ENCODE results near the gene DECR2.

DECR2 gene

GRCh38 chr16:454397-454940 is 52.8 kb downstream of the DECR2 start:
- no peak for DNase-seq
- no peak overlapping the region for H3K4ac ChIP-seq (ENCODE audit: low read depth in 1 of 2, low read length in 2 of 2)
- no peak overlapping the region for H2BK5ac ChIP-seq (ENCODE audit: low read depth, low read length, poor library complexity, severe bottlenecking)
- H4K91ac ChIP-seq (ENCODE audit: low read length), result no peak overlapping the region
- H2BK120ac ChIP-seq (ENCODE audit: low read depth, low read length), result no peak overlapping the region
- 95% methylated on average over 13 of the region's 13 CpGs for WGBS
- no peak overlapping the region for H2BK12ac ChIP-seq (ENCODE audit: low read length in 2 of 2)
- H3K18ac ChIP-seq (ENCODE audit: low read depth in 1 of 2, low read length in 2 of 2), result no peak overlapping the region
- H3K9ac ChIP-seq (ENCODE audit: low read length), result no peak overlapping the region
- H2AFZ ChIP-seq (ENCODE audit: low read depth, low read length), result no peak overlapping the region
- no peaks in the 10 kb centered on the region for H3K9me3 ChIP-seq (ENCODE audit: control insufficient read depth, low read length)
- peaks cover 19% of the 10 kb centered on the region for H3K4me1 ChIP-seq (ENCODE audit: control insufficient read depth, insufficient read depth, low read depth, low read length)
- no peak overlapping the region for H3K27ac ChIP-seq (ENCODE audit: low read length, poor library complexity, severe bottlenecking)
- H3K4me2 ChIP-seq (ENCODE audit: low read length, poor library complexity, severe bottlenecking), result no peak overlapping the region
- H2BK15ac ChIP-seq (ENCODE audit: low read depth, poor library complexity, severe bottlenecking), result no peak overlapping the region
- no peak overlapping the region for H2AK5ac ChIP-seq (ENCODE audit: low read length, severe bottlenecking)
- peaks cover 16% of the 10 kb centered on the region for H3K79me1 ChIP-seq (replicated peaks; ENCODE audit: low read length, poor library complexity, severe bottlenecking)
- no peak overlapping the region for H3K14ac ChIP-seq (ENCODE audit: low read length in 2 of 2)
- no peak overlapping the region for H3K4me3 ChIP-seq (ENCODE audit: insufficient read depth in 1 of 2, low read depth in 1 of 2, low read length in 2 of 2)
- H3K27me3 ChIP-seq (ENCODE audit: control insufficient read depth in 1 of 2, insufficient read depth in 1 of 2, low read length in 2 of 2), result no peaks in the 10 kb centered on the region
- H4K8ac ChIP-seq (ENCODE audit: low read length), result no peak overlapping the region
- H3K36me3 ChIP-seq (ENCODE audit: control insufficient read depth in 1 of 2, insufficient read depth in 2 of 2, low read depth in 1 of 2, low read length in 2 of 2), result peaks cover 0 to 4% of the 10 kb centered on the region in 2 experiments
- H3K23ac ChIP-seq (ENCODE audit: low read length in 2 of 2), result no peak overlapping the region

DNA sequence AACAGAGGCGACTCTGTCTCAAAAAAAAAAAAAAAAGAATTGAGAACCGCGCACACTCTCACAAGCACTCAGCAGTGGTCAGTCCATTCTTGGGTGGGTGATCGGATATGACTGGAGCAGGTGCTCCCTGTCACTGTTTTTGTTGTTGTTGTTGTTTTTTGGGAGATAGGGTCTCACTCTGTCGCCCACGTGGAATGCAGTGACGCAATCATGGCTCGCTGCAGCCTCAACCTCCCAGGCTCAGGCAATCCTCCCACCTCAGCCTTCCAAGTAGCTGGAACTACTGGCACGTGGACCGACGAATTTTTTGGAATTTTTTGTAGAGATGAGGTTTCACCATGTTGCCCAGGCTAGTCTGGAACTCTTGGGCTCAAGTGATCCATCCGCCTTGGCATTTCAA is 53.8 kb downstream of the DECR2 start:
- H4K91ac ChIP-seq (ENCODE audit: low read length), result no peak overlapping the region
- H3K79me1 ChIP-seq (replicated peaks; ENCODE audit: low read length, poor library complexity, severe bottlenecking), result peaks cover 12% of the 10 kb centered on the region
- H2BK120ac ChIP-seq (ENCODE audit: low read depth, low read length), result no peak overlapping the region
- H4K8ac ChIP-seq (ENCODE audit: low read length), result no peak overlapping the region
- no peaks in the 10 kb centered on the region for H3K9me3 ChIP-seq (ENCODE audit: control insufficient read depth, low read length)
- no peak overlapping the region for H3K4me2 ChIP-seq (ENCODE audit: low read length, poor library complexity, severe bottlenecking)
- H3K27me3 ChIP-seq (ENCODE audit: control insufficient read depth in 1 of 2, insufficient read depth in 1 of 2, low read length in 2 of 2), result no peaks in the 10 kb centered on the region
- no peak overlapping the region for H2BK15ac ChIP-seq (ENCODE audit: low read depth, poor library complexity, severe bottlenecking)
- peaks cover 19% of the 10 kb centered on the region for H3K4me1 ChIP-seq (ENCODE audit: control insufficient read depth, insufficient read depth, low read depth, low read length)
- H3K4ac ChIP-seq (ENCODE audit: low read depth in 1 of 2, low read length in 2 of 2), result no peak overlapping the region
- H3K36me3 ChIP-seq (ENCODE audit: control insufficient read depth in 1 of 2, insufficient read depth in 2 of 2, low read depth in 1 of 2, low read length in 2 of 2), result peaks cover 0 to 4% of the 10 kb centered on the region in 2 experiments
- H2BK5ac ChIP-seq (ENCODE audit: low read depth, low read length, poor library complexity, severe bottlenecking), result no peak overlapping the region
- H3K4me3 ChIP-seq (ENCODE audit: insufficient read depth in 1 of 2, low read depth in 1 of 2, low read length in 2 of 2), result no peak overlapping the region
- WGBS, result 96% methylated on average over 10 of the region's 12 CpGs
- no peak overlapping the region for H3K9ac ChIP-seq (ENCODE audit: low read length)
- H3K23ac ChIP-seq (ENCODE audit: low read length in 2 of 2), result no peak overlapping the region
- H3K27ac ChIP-seq (ENCODE audit: low read length, poor library complexity, severe bottlenecking), result no peak overlapping the region
- no peak for DNase-seq
- no peak overlapping the region for H2AK5ac ChIP-seq (ENCODE audit: low read length, severe bottlenecking)
- H2AFZ ChIP-seq (ENCODE audit: low read depth, low read length), result no peak overlapping the region
- no peak overlapping the region for H3K14ac ChIP-seq (ENCODE audit: low read length in 2 of 2)
- no peak overlapping the region for H3K18ac ChIP-seq (ENCODE audit: low read depth in 1 of 2, low read length in 2 of 2)
- H2BK12ac ChIP-seq (ENCODE audit: low read length in 2 of 2), result no peak overlapping the region

DNA sequence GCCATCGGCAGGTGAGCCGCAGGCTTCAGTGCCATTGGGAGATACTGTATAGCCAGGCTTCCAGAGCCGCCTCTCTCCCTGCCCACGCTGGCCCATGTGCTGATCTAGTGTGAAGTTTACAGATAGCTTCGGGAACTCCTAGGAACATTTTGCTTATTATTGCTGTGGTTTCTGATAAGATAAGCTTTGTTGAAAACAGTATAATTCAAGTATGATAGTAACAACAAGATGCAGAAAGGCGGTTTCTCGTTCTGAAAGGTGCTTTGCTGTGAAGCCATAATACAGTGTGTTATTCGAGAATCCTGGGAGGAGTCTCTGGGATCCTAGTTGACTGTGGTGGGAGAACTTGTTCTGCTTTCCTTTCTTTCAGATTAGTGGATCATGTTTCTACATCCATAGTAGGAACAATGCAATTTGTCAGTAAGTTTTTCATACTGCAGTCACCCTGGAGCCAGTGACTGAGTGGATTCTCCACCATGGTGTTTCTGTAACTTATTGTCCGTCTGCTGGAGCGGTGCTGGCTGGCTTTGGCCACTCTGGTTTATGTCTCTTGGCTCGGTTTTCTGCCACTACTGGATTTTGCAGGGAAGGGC is 55.3 kb downstream of the DECR2 start:
- no peak overlapping the region for H2BK15ac ChIP-seq (ENCODE audit: low read depth, poor library complexity, severe bottlenecking)
- H3K36me3 ChIP-seq (ENCODE audit: control insufficient read depth in 1 of 2, insufficient read depth in 2 of 2, low read depth in 1 of 2, low read length in 2 of 2), result peaks cover 8 to 16% of the 10 kb centered on the region in 2 experiments
- no peaks in the 10 kb centered on the region for H3K9me3 ChIP-seq (ENCODE audit: control insufficient read depth, low read length)
- no peak overlapping the region for H3K4ac ChIP-seq (ENCODE audit: low read depth in 1 of 2, low read length in 2 of 2)
- H3K23ac ChIP-seq (ENCODE audit: low read length in 2 of 2), result no peak overlapping the region
- no peak overlapping the region for H2AFZ ChIP-seq (ENCODE audit: low read depth, low read length)
- H3K4me1 ChIP-seq (ENCODE audit: control insufficient read depth, insufficient read depth, low read depth, low read length), result peaks cover 13% of the 10 kb centered on the region
- H3K18ac ChIP-seq (ENCODE audit: low read depth in 1 of 2, low read length in 2 of 2), result no peak overlapping the region
- WGBS, result 68% methylated on average over 11 of the region's 11 CpGs
- no peaks in the 10 kb centered on the region for H3K27me3 ChIP-seq (ENCODE audit: control insufficient read depth in 1 of 2, insufficient read depth in 1 of 2, low read length in 2 of 2)
- H3K4me3 ChIP-seq (ENCODE audit: insufficient read depth in 1 of 2, low read depth in 1 of 2, low read length in 2 of 2), result no peak overlapping the region
- H3K27ac ChIP-seq (ENCODE audit: low read length, poor library complexity, severe bottlenecking), result peak overlapping the region; percentile 70
- DNase-seq, result peak; percentile 55
- peak overlapping the region; percentile 38 for H3K4me2 ChIP-seq (ENCODE audit: low read length, poor library complexity, severe bottlenecking)
- H2AK5ac ChIP-seq (ENCODE audit: low read length, severe bottlenecking), result no peak overlapping the region
- no peak overlapping the region for H4K91ac ChIP-seq (ENCODE audit: low read length)
- no peak overlapping the region for H2BK5ac ChIP-seq (ENCODE audit: low read depth, low read length, poor library complexity, severe bottlenecking)
- peaks cover 23% of the 10 kb centered on the region for H3K79me1 ChIP-seq (replicated peaks; ENCODE audit: low read length, poor library complexity, severe bottlenecking)
- no peak overlapping the region for H2BK120ac ChIP-seq (ENCODE audit: low read depth, low read length)
- no peak overlapping the region for H3K14ac ChIP-seq (ENCODE audit: low read length in 2 of 2)
- peak overlapping the region; percentile 43 for H3K9ac ChIP-seq (ENCODE audit: low read length)
- H4K8ac ChIP-seq (ENCODE audit: low read length), result no peak overlapping the region
- no peak overlapping the region for H2BK12ac ChIP-seq (ENCODE audit: low read length in 2 of 2)

DNA sequence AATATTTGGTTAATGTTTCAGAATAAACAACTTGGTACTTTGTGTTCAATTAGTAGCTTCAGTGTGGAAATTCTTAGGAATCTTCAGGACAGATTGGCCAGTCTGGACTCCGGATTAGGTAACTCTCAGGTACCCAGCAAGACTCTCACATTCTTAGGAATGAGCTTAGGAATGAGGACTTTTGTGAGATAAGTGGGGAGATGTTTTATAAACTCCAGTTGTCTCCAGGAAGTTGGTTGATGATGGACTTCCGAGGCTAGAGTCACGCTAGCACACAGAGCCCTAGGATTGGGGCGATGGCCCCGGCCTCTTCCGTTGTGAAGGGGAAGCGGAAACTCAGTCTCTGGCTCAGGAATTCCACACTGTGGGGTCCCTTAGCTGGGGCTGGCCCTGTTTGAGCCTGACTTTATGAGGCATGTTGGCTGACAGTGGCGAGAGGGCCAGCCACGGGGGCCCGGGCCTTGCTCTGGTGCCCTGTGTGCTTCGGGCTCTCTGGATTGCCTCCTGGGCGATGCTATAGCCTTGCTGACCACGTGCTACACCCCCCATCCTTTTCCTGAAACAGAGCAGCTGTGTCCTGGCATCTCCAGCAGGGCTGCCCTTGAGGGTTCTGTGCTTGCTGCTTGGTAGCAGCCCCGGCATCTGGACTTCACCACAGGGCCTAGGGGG is 56.2 kb downstream of the DECR2 start:
- Histone ChIP-seq H3K4me2 (ENCODE audit: low read length, poor library complexity, severe bottlenecking) (no peak overlapping the region), H3K36me3 (ENCODE audit: control insufficient read depth in 1 of 2, insufficient read depth in 2 of 2, low read depth in 1 of 2, low read length in 2 of 2) (peaks cover 11 to 25% of the 10 kb centered on the region in 2 experiments), H3K4ac (ENCODE audit: low read depth in 1 of 2, low read length in 2 of 2) (no peak overlapping the region), H3K27ac (ENCODE audit: low read length, poor library complexity, severe bottlenecking) (peak overlapping the region; percentile 90), H2BK5ac (ENCODE audit: low read depth, low read length, poor library complexity, severe bottlenecking) (peak overlapping the region; percentile 85), H3K79me1 (replicated peaks; ENCODE audit: low read length, poor library complexity, severe bottlenecking) (peaks cover 26% of the 10 kb centered on the region), H3K9me3 (ENCODE audit: control insufficient read depth, low read length) (no peaks in the 10 kb centered on the region), H3K4me3 (ENCODE audit: insufficient read depth in 1 of 2, low read depth in 1 of 2, low read length in 2 of 2) (no peak overlapping the region), H3K9ac (ENCODE audit: low read length) (peak overlapping the region; percentile 43), H2AK5ac (ENCODE audit: low read length, severe bottlenecking) (peak overlapping the region; percentile 8), H3K4me1 (ENCODE audit: control insufficient read depth, insufficient read depth, low read depth, low read length) (peaks cover 13% of the 10 kb centered on the region), H3K23ac (ENCODE audit: low read length in 2 of 2) (no peak overlapping the region), H3K27me3 (ENCODE audit: control insufficient read depth in 1 of 2, insufficient read depth in 1 of 2, low read length in 2 of 2) (no peaks in the 10 kb centered on the region), H2AFZ (ENCODE audit: low read depth, low read length) (no peak overlapping the region), H2BK12ac (ENCODE audit: low read length in 2 of 2) (peak overlapping the region in 1 of 2 experiments; percentile 37), H2BK15ac (ENCODE audit: low read depth, poor library complexity, severe bottlenecking) (no peak overlapping the region), H3K14ac (ENCODE audit: low read length in 2 of 2) (peak overlapping the region in 1 of 2 experiments; percentile 26), H3K18ac (ENCODE audit: low read depth in 1 of 2, low read length in 2 of 2) (peak overlapping the region; percentile 52 to 53), H2BK120ac (ENCODE audit: low read depth, low read length) (no peak overlapping the region), H4K8ac (ENCODE audit: low read length) (no peak overlapping the region), H4K91ac (ENCODE audit: low read length) (no peak overlapping the region)
- peak; percentile 39 for DNase-seq
- WGBS, result 88% methylated on average over 13 of the region's 14 CpGs

All from mesenchymal stem cell (in vitro differentiated cells and primary cell).